Measurements from ENCODE around the gene HELZ. TPM values are rescaled to one million over a fixed set of nuclear protein-coding genes. Genes with fewer than 3 reads are reported as not detected.

The HELZ gene
- total RNA-seq = 100 to 1,000 TPM in 1 of 2 donors, 10 to 100 TPM in 1; 49.6 to 175 TPM
- 1 to 10 TPM; 5.5 to 5.9 TPM for polyA plus RNA-seq
- long read RNA-seq, donor 1, partial matches to known transcripts = 11 of 11 reads
- long read RNA-seq, donor 1, other reads (novel, unspliced or antisense) = 0 of 11 reads
- long read RNA-seq, donor 2, partial matches to known transcripts = 5 of 6 reads
- long read RNA-seq, donor 2, other reads (novel, unspliced or antisense) = 0 of 6 reads
- long read RNA-seq, donor 3, partial matches to known transcripts = 8 of 8 reads
- long read RNA-seq, donor 3, other reads (novel, unspliced or antisense) = 0 of 8 reads
- long read RNA-seq, donor 4 = 0 reads
- long read RNA-seq, donor 5, partial matches to known transcripts = 12 of 13 reads
- long read RNA-seq, donor 5, other reads (novel, unspliced or antisense) = 0 of 13 reads

GRCh38 chr17:67245073-67245693, at the start of gene HELZ:
Gene HELZ, minus strand, starts transcription at chr17:67245196. Its CDS starts 26,392 bp downstream, at chr17:67218804.
- WGBS, 2 donors = 0 to 1% methylated on average over 56 to 67 of the region's 67 CpGs
- TF ChIP-seq, protein P1, sequence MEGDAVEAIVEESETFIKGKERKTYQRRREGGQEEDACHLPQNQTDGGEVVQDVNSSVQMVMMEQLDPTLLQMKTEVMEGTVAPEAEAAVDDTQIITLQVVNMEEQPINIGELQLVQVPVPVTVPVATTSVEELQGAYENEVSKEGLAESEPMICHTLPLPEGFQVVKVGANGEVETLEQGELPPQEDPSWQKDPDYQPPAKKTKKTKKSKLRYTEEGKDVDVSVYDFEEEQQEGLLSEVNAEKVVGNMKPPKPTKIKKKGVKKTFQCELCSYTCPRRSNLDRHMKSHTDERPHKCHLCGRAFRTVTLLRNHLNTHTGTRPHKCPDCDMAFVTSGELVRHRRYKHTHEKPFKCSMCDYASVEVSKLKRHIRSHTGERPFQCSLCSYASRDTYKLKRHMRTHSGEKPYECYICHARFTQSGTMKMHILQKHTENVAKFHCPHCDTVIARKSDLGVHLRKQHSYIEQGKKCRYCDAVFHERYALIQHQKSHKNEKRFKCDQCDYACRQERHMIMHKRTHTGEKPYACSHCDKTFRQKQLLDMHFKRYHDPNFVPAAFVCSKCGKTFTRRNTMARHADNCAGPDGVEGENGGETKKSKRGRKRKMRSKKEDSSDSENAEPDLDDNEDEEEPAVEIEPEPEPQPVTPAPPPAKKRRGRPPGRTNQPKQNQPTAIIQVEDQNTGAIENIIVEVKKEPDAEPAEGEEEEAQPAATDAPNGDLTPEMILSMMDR (IDR thresholded peaks at IDR 0.05; ENCODE audit: control extremely low read depth, extremely low read depth) = no peak
- Histone ChIP-seq H3K9ac (ENCODE audit: insufficient read depth in 1 of 2, low read length in 2 of 2) (peak within 1 kb of the TSS; percentile 46 to 79), H3K4me1 (ENCODE audit: control insufficient read depth in 5 of 5, insufficient read depth in 5 of 5, low read length in 5 of 5) (peaks cover 0 to 25% (median 15%) of the 10 kb centered on the region in 5 donors), H3K27ac (ENCODE audit: low read depth in 1 of 2, low read length in 1 of 2) (peak within 1 kb of the TSS; percentile 93 to 94), H3K4me3 (peak within 1 kb of the TSS; percentile 100), H3K9me3 (ENCODE audit: control insufficient read depth in 4 of 4, insufficient read depth in 3 of 4, low read length in 3 of 4) (no peaks in the 10 kb centered on the region), H3K27me3 (ENCODE audit: control insufficient read depth in 3 of 3, insufficient read depth in 3 of 3, low read length in 2 of 3) (no peaks in the 10 kb centered on the region), H3K36me3 (ENCODE audit: control insufficient read depth in 4 of 4, insufficient read depth in 4 of 4, low read length in 4 of 4) (peaks cover 0 to 8% (median 3%) of the 10 kb centered on the region in 4 donors)
- peak; percentile 86 for ATAC-seq (ENCODE audit: insufficient read depth, low FRiP score)
- peak; percentile 86 to 92 (median 89) for DNase-seq

DNA sequence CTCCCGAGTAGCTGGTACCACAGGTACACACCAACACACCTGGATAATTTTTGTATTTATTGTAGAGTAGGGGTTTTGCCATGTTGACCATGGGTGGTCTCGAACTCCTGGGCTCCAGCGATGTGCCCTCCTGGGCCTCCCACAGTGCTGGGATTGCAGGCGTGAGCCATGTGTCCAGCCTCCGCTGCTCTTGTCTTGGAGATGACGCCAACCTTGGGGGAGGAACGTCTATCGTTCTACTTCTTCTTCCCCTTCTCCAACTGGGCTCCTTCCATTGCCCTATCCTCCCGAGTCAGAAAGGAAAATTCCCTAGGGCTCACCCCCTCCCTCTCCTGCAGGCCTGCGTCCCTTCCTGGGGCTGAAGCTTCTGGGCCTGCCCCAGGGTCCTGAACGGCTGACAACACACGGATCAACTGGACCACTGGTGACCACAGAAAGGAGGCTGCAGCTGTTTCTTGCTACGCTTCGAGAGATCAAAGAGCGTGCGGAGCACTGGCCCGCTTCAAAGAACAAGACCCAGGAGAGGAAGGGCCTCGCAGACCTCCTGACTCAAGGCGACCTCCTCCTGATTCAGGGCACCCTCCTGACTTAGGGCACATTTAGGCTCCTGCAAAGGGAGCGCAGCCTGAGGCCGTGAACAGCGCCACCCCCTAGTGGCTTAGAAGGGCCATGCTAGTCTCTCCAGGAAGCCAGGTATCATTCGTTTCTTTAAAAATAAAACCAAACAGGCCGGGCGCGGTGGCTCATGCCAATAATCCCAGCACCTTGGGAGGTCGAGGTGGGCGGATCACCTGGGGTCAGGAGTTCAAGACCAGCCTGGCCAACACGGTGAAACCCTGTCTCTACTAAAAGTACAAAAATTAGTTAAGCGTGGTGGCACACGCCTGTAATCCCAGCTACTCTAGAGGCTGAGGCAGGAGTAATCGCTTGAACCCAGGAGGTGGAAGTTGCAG, 48.5 kb upstream of the HELZ start:
- no peaks in the 10 kb centered on the region for H3K36me3 ChIP-seq (ENCODE audit: control insufficient read depth in 4 of 4, insufficient read depth in 4 of 4, low read length in 4 of 4)
- DNase-seq (peak; percentile 43 to 63 (median 49)), ATAC-seq (ENCODE audit: insufficient read depth, low FRiP score) (peak; percentile 59)
- TF ChIP-seq, protein P1 (IDR thresholded peaks at IDR 0.05; ENCODE audit: control extremely low read depth, extremely low read depth) = peak; percentile 92
- H3K27ac ChIP-seq (ENCODE audit: low read depth in 1 of 2, low read length in 1 of 2) = no peak overlapping the region
- H3K4me3 ChIP-seq = no peak overlapping the region
- H3K4me1 ChIP-seq (ENCODE audit: control insufficient read depth in 5 of 5, insufficient read depth in 5 of 5, low read length in 5 of 5) = peaks cover 0 to 32% (median 0%) of the 10 kb centered on the region in 5 donors
- no peaks in the 10 kb centered on the region for H3K27me3 ChIP-seq (ENCODE audit: control insufficient read depth in 3 of 3, insufficient read depth in 3 of 3, low read length in 2 of 3)
- WGBS, 2 donors = 52 to 57% methylated on average over 32 of the region's 32 CpGs
- peaks cover 0 to 3% (median 0%) of the 10 kb centered on the region in 4 donors for H3K9me3 ChIP-seq (ENCODE audit: control insufficient read depth in 4 of 4, insufficient read depth in 3 of 4, low read length in 3 of 4)
- H3K9ac ChIP-seq (ENCODE audit: insufficient read depth in 1 of 2, low read length in 2 of 2) = no peak overlapping the region

- no peak for ATAC-seq (ENCODE audit: insufficient read depth, low FRiP score)
- Histone ChIP-seq H3K27ac (ENCODE audit: low read depth in 1 of 2, low read length in 1 of 2) (no peak overlapping the region), H3K4me3 (no peak overlapping the region), H3K27me3 (ENCODE audit: control insufficient read depth in 3 of 3, insufficient read depth in 3 of 3, low read length in 2 of 3) (no peaks in the 10 kb centered on the region), H3K9ac (ENCODE audit: insufficient read depth in 1 of 2, low read length in 2 of 2) (no peak overlapping the region), H3K9me3 (ENCODE audit: control insufficient read depth in 4 of 4, insufficient read depth in 3 of 4, low read length in 3 of 4) (peaks cover 0 to 3% (median 0%) of the 10 kb centered on the region in 4 donors), H3K4me1 (ENCODE audit: control insufficient read depth in 5 of 5, insufficient read depth in 5 of 5, low read length in 5 of 5) (peaks cover 0 to 40% (median 3%) of the 10 kb centered on the region in 5 donors), H3K36me3 (ENCODE audit: control insufficient read depth in 4 of 4, insufficient read depth in 4 of 4, low read length in 4 of 4) (no peaks in the 10 kb centered on the region)
- 69 to 76% methylated on average over 11 of the region's 11 CpGs for WGBS, 2 donors
- peak; percentile 71 to 76 (median 71) for DNase-seq
- TF ChIP-seq, protein P1 (IDR thresholded peaks at IDR 0.05; ENCODE audit: control extremely low read depth, extremely low read depth) = no peak
Observed at GRCh38 chr17:67290711-67291291, 45.8 kb upstream of the HELZ start.

All from lung (tissue), 16 donors.